ENCODE measurements around the gene PTPRM. TPM values are rescaled to one million over a fixed set of nuclear protein-coding genes. Genes with fewer than 3 reads are reported as not detected.

PTPRM gene
- total RNA-seq, 1 experiment from 2014 or later: 6.2 TPM

DNA sequence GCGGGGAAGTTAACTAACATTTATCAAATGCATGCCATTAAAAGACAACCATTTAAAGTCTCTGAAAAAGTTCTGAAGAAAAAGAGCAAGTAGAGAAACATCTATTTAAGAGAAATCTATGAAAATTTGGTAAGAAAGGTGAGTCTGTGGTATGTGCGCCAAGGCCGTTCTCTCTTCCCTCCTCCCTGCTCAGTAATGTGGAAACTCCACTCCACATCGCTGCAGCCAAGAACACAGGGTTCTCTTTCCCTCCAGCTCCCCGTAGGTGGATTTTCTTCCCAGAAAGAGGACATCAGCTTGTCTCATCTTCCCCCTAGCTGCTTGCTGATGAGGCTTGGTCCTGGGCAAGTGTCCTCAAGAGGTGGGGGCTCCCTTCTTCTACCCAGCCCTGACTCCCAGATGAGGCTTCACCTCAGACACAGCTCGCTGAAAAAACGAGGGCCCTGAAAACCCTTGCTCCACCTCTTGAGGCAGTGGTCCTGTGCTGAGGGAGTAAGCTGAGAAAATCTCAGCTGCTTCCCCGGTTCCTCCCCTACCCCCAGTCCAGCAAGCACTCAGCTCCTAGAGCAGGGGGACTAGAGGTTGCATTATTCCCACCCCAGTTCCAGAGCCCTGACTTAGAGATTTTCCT, 45.8 kb upstream of the PTPRM start:
- H4K91ac ChIP-seq (ENCODE audit: insufficient read length, low read depth, low read length): no peak overlapping the region
- H3K23ac ChIP-seq (ENCODE audit: insufficient read length, low read depth, low read length): no peak overlapping the region
- no peak overlapping the region for H2BK12ac ChIP-seq (ENCODE audit: insufficient read length, low read depth, low read length)
- H3K4ac ChIP-seq (ENCODE audit: low read depth, low read length): no peak overlapping the region
- no peak for DNase-seq
- H3K79me1 ChIP-seq (ENCODE audit: insufficient read depth, low read depth, low read length, poor library complexity, severe bottlenecking): no peaks in the 10 kb centered on the region
- H3K27me3 ChIP-seq (ENCODE audit: insufficient read depth, low read length): no peaks in the 10 kb centered on the region
- no peak overlapping the region for H3K4me3 Mint-ChIP-seq
- no peak overlapping the region for H3K4me2 ChIP-seq (ENCODE audit: insufficient read depth, insufficient read length, low read length)
- H3K27ac ChIP-seq (ENCODE audit: insufficient read length, low read depth, low read length): no peak overlapping the region
- no peak overlapping the region for H3K27ac Mint-ChIP-seq
- no peaks in the 10 kb centered on the region for H4K20me1 ChIP-seq (ENCODE audit: control insufficient read depth, insufficient read depth, insufficient read length)
- H2BK5ac ChIP-seq (ENCODE audit: insufficient read length, low read length): no peak overlapping the region
- no peaks in the 10 kb centered on the region; the same call in 1 of the 2 replicates for H3K27me3 Mint-ChIP-seq (ENCODE audit: low read depth)
- peaks cover 6% of the 10 kb centered on the region; the same call in 1 of the 2 replicates for H3K4me1 ChIP-seq (ENCODE audit: insufficient read depth, low read length)
- H3K14ac ChIP-seq (ENCODE audit: insufficient read depth, low read length): no peak overlapping the region
- H3K56ac ChIP-seq (ENCODE audit: insufficient read length, low read depth, low read length): no peak overlapping the region
- no peak overlapping the region for H4K5ac ChIP-seq (ENCODE audit: insufficient read length, low read depth, low read length)
- H3K9ac ChIP-seq (ENCODE audit: extremely low read depth, insufficient read length, low read length): no peak overlapping the region
- WGBS (ENCODE audit: extremely low coverage, insufficient read length, low lambda C conversion rate): no CpG with 5 or more reads among the region's 8 CpGs
- peaks cover 30 to 33% of the 10 kb centered on the region in 2 experiments for H3K4me1 Mint-ChIP-seq
- no peak overlapping the region for H4K8ac ChIP-seq (replicated peaks; ENCODE audit: insufficient read length, low read depth, low read length)
- no peaks in the 10 kb centered on the region; a peak in 1 of 7 replicates for H3K36me3 Mint-ChIP-seq (ENCODE audit: insufficient read depth in 1 of 3, low read depth in 3 of 3)
- TF ChIP-seq, protein P1, sequence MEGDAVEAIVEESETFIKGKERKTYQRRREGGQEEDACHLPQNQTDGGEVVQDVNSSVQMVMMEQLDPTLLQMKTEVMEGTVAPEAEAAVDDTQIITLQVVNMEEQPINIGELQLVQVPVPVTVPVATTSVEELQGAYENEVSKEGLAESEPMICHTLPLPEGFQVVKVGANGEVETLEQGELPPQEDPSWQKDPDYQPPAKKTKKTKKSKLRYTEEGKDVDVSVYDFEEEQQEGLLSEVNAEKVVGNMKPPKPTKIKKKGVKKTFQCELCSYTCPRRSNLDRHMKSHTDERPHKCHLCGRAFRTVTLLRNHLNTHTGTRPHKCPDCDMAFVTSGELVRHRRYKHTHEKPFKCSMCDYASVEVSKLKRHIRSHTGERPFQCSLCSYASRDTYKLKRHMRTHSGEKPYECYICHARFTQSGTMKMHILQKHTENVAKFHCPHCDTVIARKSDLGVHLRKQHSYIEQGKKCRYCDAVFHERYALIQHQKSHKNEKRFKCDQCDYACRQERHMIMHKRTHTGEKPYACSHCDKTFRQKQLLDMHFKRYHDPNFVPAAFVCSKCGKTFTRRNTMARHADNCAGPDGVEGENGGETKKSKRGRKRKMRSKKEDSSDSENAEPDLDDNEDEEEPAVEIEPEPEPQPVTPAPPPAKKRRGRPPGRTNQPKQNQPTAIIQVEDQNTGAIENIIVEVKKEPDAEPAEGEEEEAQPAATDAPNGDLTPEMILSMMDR (conservative IDR thresholded peaks at IDR 0.05): no peak
- H2BK20ac ChIP-seq (ENCODE audit: low read depth, low read length, poor library complexity, severe bottlenecking): no peak overlapping the region
- H2BK15ac ChIP-seq (ENCODE audit: low read depth, low read length): no peak overlapping the region
- no peaks in the 10 kb centered on the region for H3K79me2 ChIP-seq (ENCODE audit: insufficient read depth, low read length)
- no peak overlapping the region for H2BK120ac ChIP-seq (ENCODE audit: low read depth, low read length, poor library complexity, severe bottlenecking)
- H2AK5ac ChIP-seq (ENCODE audit: insufficient read length, low read length): no peak overlapping the region
- no peaks in the 10 kb centered on the region for H3K9me3 ChIP-seq (ENCODE audit: control insufficient read depth, low read depth, low read length)
- H2AFZ ChIP-seq (ENCODE audit: low read length): no peak overlapping the region
- H3K18ac ChIP-seq (ENCODE audit: insufficient read length, low read depth, low read length): no peak overlapping the region
- peaks cover 0 to 4% of the 10 kb centered on the region in 2 experiments; a peak in 1 of 5 replicates for H3K9me3 Mint-ChIP-seq
- no peaks in the 10 kb centered on the region for H3K23me2 ChIP-seq (ENCODE audit: insufficient read length, low read depth, low read length, poor library complexity, severe bottlenecking)
- no peak overlapping the region for H3T11ph ChIP-seq (ENCODE audit: low read length)
